Stomach (tissue), 9 donors: Measurements from ENCODE around the gene KRTAP4-2. TPM values are rescaled to one million over a fixed set of nuclear protein-coding genes. Genes with fewer than 3 reads are reported as not detected.
"Not testable (repeated sequence)": the region's sequence is repeated elsewhere in the genome, so short reads cannot be mapped to it uniquely, and the experiment has no call there.

Experiments used
- DNase-seq, 2 donors: peaks; one replicate each; pipeline versions ENCODE4 v3.0.0 to v3.0.0-alpha.2; 2013 to 2019
- H3K27ac ChIP-seq, 5 donors: fragments of 200-600 bp in 4 of 5; sonication (generic) in 4 of 5; one replicate each; pipeline ENCODE4 v1.5.1; 2013 to 2019; ENCODE audit warnings: mild to moderate bottlenecking in 1 of 5, moderate library complexity in 1 of 5
- H3K27me3 ChIP-seq, 3 donors: fragments of 200-600 bp; sonication (generic); one replicate each; pipeline ENCODE4 v1.5.1; 2017 to 2019; ENCODE audit warnings: mixed run types in 1 of 3
- H3K36me3 ChIP-seq, 4 donors: fragments of 200-600 bp; sonication (generic); 1 replicate in 3 of 4; 2 replicates in 1 of 4; pipeline ENCODE4 v1.5.1; 2016 to 2019
- H3K4me1 ChIP-seq, 4 donors: fragments of 200-600 bp; sonication (generic); one replicate each; pipeline ENCODE4 v1.5.1; 2016 to 2019
- H3K4me3 ChIP-seq, 4 donors: fragments of 200-600 bp; sonication (generic) in 3 of 4; one replicate each; pipeline ENCODE4 v1.5.1; 2016 to 2019; ENCODE audit warnings: mild to moderate bottlenecking in 1 of 4
- H3K9me3 ChIP-seq, 4 donors: fragments of 200-600 bp; sonication (generic); one replicate each; pipeline ENCODE4 v1.5.1; 2016 to 2019
- EP300 ChIP-seq: sonication (generic); formaldehyde crosslinking; IDR thresholded peaks from one replicate; pipeline ENCODE4 v1.6.1; 2017; ENCODE audit warnings: antibody characterized with exemption
- POLR2A ChIP-seq, 4 donors: fragments of 450-650 bp; IDR thresholded peaks; one replicate each; pipeline ENCODE4 v1.6.1; 2016; ENCODE audit warnings: antibody characterized with exemption in 4 of 4, control low read depth in 2 of 4, mild to moderate bottlenecking in 1 of 4, moderate library complexity in 1 of 4
- POLR2AphosphoS5 ChIP-seq, 3 donors: sonication (generic); formaldehyde crosslinking; IDR thresholded peaks; one replicate each; pipeline ENCODE4 v1.6.1; 2016; ENCODE audit warnings: antibody characterized with exemption in 3 of 3
- WGBS, 5 donors: extraction: QIAGEN DNeasy Blood & Tissue Kit in 3 of 5; methylation state at CpG; one replicate each; pipeline versions ENCODE4 v1.1.5 to v1.1.7; 2013 to 2018; 5-methylcytosine and 5-hydroxymethylcytosine counted together
- intact Hi-C: fragments of 100-400 bp; cut with DNase I; formaldehyde crosslinking; loops from one replicate; pipeline ENCODE4 v1.15.1; 2023; ENCODE audit warnings: low total_unique reads
- polyA plus RNA-seq, 3 donors: library from polyadenylated mRNA; stranded (reverse); fragments of 200-250 nt; gene quantifications; one replicate each; pipeline ENCODE4 v1.2.3, GENCODE V29; 2013
- total RNA-seq, 5 donors: library from RNA; depleted of rRNA; stranded (reverse); fragments of >200 nt; gene quantifications; one replicate each; pipeline versions ENCODE4 v1.1.0 to v1.2.3, GENCODE V29; 2014 to 2016
- TF ChIP-seq, protein P1 (sequence below), 7 experiments: fragments of 450-650 bp in 4 of 7; fragments of 200-600 bp in 3 of 7; sonication (generic) in 3 of 7; IDR thresholded peaks; one replicate each; pipeline ENCODE4 v1.5.1; 2016 to 2019; ENCODE audit warnings: antibody characterized with exemption in 7 of 7, control low read depth in 2 of 7, mild to moderate bottlenecking in 1 of 7
- donor health status: healthy with polysubstance abuse.
- donor health status: Bipolar disorder and iron deficiency.
- donor health status: healthy.

The KRTAP4-2 gene
- total and polyA plus RNA-seq, 8 donors = not detected

DNA sequence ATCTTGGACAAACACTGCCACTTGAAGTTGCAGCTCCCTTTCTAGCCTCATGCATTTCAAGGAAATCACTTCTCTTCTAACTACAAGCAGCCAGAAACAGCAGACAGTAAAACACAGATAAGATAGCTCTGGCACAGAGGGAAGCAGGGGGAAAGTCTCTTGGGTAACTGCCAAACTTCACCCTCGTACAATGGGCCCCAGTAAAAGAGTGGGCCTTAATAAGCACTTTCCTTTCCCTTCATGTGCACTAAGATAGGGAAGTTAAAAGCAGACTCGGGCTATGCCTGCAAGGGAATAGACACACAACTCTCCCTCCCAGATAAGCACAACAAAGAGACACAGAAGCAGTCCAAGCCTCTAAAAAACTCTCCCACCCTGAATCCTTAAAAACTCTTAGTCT is 24.2 kb downstream of the KRTAP4-2 start:
- Histone ChIP-seq H3K9me3 (no peaks in the 10 kb centered on the region), H3K4me3 (no peak overlapping the region), H3K4me1 (no peaks in the 10 kb centered on the region), H3K27me3 (peaks cover 0 to 28% (median 0%) of the 10 kb centered on the region in 3 donors), H3K27ac (no peak overlapping the region), H3K36me3 (no peaks in the 10 kb centered on the region)
- WGBS, 5 donors = 13 to 19% (median 16%) methylated on average over 2 of the region's 2 CpGs
- intact Hi-C loops = no loop called here
- TF ChIP-seq POLR2A (IDR thresholded peaks at IDR 0.05) (no peak), EP300 (no peak)
- DNase-seq = peak in 1 of 2 donors; percentile 8

DNA sequence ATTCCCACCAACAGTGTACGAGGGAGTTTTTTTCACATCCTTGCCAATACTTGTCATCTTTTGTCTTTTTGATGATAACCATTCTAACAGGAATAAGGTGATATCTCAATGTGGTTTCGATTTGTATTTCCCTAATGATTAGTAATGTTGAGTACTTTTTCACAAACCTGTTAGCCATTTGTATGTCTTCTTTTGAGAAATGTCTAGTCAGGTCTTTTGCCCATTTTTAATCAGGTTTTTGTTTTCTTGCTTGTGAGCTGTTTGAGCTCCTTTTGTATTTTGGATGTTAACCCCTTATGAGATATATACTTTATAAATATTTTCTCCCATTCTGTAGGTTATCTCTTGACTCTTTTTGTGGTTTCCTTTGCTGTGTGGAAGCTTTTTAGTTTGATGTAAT is 26.5 kb downstream of the KRTAP4-2 start:
- Histone ChIP-seq H3K27ac (no peak overlapping the region), H3K27me3 (peaks cover 0 to 19% (median 0%) of the 10 kb centered on the region in 3 donors), H3K4me1 (no peaks in the 10 kb centered on the region), H3K9me3 (no peaks in the 10 kb centered on the region), H3K4me3 (no peak overlapping the region), H3K36me3 (no peaks in the 10 kb centered on the region)
- DNase-seq = no peak
- TF ChIP-seq EP300 (no peak), POLR2A (IDR thresholded peaks at IDR 0.05) (no peak), POLR2AphosphoS5 (IDR thresholded peaks at IDR 0.05) (no peak)
- TF ChIP-seq, protein P1, sequence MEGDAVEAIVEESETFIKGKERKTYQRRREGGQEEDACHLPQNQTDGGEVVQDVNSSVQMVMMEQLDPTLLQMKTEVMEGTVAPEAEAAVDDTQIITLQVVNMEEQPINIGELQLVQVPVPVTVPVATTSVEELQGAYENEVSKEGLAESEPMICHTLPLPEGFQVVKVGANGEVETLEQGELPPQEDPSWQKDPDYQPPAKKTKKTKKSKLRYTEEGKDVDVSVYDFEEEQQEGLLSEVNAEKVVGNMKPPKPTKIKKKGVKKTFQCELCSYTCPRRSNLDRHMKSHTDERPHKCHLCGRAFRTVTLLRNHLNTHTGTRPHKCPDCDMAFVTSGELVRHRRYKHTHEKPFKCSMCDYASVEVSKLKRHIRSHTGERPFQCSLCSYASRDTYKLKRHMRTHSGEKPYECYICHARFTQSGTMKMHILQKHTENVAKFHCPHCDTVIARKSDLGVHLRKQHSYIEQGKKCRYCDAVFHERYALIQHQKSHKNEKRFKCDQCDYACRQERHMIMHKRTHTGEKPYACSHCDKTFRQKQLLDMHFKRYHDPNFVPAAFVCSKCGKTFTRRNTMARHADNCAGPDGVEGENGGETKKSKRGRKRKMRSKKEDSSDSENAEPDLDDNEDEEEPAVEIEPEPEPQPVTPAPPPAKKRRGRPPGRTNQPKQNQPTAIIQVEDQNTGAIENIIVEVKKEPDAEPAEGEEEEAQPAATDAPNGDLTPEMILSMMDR (IDR thresholded peaks at IDR 0.05) = no peak
- intact Hi-C loops = no loop called here
- WGBS, 5 donors = 67 to 85% (median 73%) methylated on average over 2 of the region's 2 CpGs

GRCh38 chr17:41150026-41150425 is 28.0 kb downstream of the KRTAP4-2 start:
- intact Hi-C loops = no loop called here
- no peak overlapping the region for H3K4me3 ChIP-seq
- no peak overlapping the region for H3K27ac ChIP-seq
- WGBS, 5 donors = 78 to 86% (median 84%) methylated on average over 4 of the region's 4 CpGs
- TF ChIP-seq EP300 (no peak), POLR2A (IDR thresholded peaks at IDR 0.05) (no peak), POLR2AphosphoS5 (IDR thresholded peaks at IDR 0.05) (no peak)
- TF ChIP-seq, protein P1 (IDR thresholded peaks at IDR 0.05) = no peak
- H3K9me3 ChIP-seq = no peaks in the 10 kb centered on the region
- H3K36me3 ChIP-seq = no peaks in the 10 kb centered on the region
- H3K4me1 ChIP-seq = no peaks in the 10 kb centered on the region
- no peak for DNase-seq
- H3K27me3 ChIP-seq = peaks cover 0 to 17% (median 0%) of the 10 kb centered on the region in 3 donors

GRCh38 chr17:41149652-41149985 is 28.4 kb downstream of the KRTAP4-2 start, which contains the start of gene KRTAP4-5:
Gene KRTAP4-5, minus strand, starts transcription at chr17:41149825. Its CDS starts 58 bp downstream, at chr17:41149767.
- WGBS, 5 donors = 50 to 59% (median 57%) methylated on average over 2 of the region's 2 CpGs
- intact Hi-C loops = no loop called here

DNA sequence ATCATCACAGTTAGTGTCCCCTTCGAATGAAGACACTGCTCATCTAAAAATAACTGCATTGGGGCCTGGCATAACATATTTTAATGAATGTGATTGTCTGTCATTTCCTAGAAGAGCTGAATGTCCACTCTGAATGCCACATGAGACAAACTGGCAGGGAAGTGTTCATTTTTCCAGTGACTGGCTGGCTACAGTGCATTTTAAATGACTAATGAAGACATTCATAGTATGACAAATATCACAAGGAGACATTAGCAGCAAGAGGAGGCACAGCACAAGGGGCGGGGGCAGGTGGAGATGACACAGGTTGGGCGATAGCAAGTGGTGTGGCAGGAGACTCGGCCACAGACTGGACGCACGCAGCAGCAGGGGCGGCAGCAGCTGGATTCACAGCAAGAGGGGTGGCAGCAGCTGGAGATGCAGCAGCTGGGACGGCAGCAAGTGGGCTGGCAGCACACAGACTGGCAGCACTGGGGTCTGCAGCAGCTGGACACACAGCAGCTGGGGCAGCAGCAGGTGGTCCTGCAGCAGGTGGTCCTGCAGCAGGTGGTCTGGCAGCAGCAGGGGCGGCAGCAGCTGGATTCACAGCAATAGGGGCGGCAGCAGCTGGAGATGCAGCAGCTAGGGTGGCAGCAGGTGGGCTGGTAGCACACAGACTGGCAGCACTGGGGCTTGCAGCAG is 28.9 kb downstream of the KRTAP4-2 start:
- H3K27me3 ChIP-seq = peaks cover 0 to 13% (median 0%) of the 10 kb centered on the region in 3 donors
- H3K27ac ChIP-seq, DNase-seq, H3K4me1 ChIP-seq, H3K36me3 ChIP-seq, H3K4me3 ChIP-seq, H3K9me3 ChIP-seq, intact Hi-C loops: not testable (repeated sequence)
- 71 to 83% (median 78%) methylated on average over 8 to 10 of the region's 10 CpGs for WGBS, 5 donors

More at GRCh38 chr17:41149652-41149985, 28.4 kb downstream of the KRTAP4-2 start, which contains the start of gene KRTAP4-5:
- Histone ChIP-seq H3K36me3 (no peaks in the 10 kb centered on the region), H3K27ac (no peak within 1 kb of the TSS), H3K4me1 (no peaks in the 10 kb centered on the region), H3K9me3 (no peaks in the 10 kb centered on the region), H3K27me3 (peaks cover 0 to 17% (median 0%) of the 10 kb centered on the region in 3 donors), H3K4me3 (no peak within 1 kb of the TSS)
- TF ChIP-seq, protein P1 (IDR thresholded peaks at IDR 0.05) = no peak
- no peak for TF ChIP-seq POLR2AphosphoS5 (IDR thresholded peaks at IDR 0.05)
- no peak for TF ChIP-seq POLR2A (IDR thresholded peaks at IDR 0.05)
- TF ChIP-seq EP300 = no peak
- no peak for DNase-seq
